Measurements from ENCODE around the gene ABCA1.

DNA sequence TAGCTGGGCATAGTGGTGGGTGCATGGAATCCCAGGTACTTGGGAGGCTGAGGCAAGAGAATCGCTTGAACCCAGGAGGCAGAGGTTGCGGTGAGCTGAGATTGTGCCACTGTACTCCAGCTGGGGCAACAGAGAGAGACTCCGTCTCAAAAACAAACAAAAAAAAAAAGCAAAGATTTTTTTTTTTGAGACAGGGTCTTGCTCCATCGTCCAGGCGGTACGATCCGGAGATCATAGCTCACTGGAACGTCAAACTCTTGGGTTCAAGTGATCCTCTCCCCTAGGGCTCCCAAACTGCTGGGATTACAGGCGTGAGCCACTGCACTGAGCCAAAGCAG is 37.6 kb downstream of the ABCA1 start:
- TF ChIP-seq CTCF (IDR thresholded peaks at IDR 0.05) (no peak), POLR2A (IDR thresholded peaks at IDR 0.05) (no peak)

Data from right lobe of liver (tissue), 4 donors.